Measurements from ENCODE around the gene CATSPERE.
"Not testable (repeated sequence)": the region's sequence is repeated elsewhere in the genome, so short reads cannot be mapped to it uniquely, and the experiment has no call there.

The CATSPERE gene

DNA sequence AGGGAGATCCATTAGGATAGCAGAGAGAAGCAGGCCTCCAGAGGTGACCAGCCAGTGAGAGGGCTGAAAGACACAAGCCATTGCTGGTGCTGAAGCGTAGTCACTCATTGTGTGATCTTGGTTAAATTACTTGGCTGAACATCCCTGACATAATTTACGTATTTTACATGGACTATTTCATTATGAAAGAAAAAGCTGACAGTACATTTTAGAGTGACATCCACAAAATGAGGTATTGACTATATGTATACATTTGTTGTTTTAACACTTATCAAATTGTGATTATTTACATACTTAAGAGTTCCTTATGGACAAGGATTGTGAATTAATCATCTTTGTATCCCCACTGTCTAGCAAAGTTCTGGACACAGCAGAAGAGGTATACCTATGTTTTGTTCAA is 206.7 kb downstream of the CATSPERE start:
- no peak for TF ChIP-seq ZFX (IDR thresholded peaks at IDR 0.05; ENCODE audit: borderline replicate concordance)
- TF ChIP-seq, protein P1, sequence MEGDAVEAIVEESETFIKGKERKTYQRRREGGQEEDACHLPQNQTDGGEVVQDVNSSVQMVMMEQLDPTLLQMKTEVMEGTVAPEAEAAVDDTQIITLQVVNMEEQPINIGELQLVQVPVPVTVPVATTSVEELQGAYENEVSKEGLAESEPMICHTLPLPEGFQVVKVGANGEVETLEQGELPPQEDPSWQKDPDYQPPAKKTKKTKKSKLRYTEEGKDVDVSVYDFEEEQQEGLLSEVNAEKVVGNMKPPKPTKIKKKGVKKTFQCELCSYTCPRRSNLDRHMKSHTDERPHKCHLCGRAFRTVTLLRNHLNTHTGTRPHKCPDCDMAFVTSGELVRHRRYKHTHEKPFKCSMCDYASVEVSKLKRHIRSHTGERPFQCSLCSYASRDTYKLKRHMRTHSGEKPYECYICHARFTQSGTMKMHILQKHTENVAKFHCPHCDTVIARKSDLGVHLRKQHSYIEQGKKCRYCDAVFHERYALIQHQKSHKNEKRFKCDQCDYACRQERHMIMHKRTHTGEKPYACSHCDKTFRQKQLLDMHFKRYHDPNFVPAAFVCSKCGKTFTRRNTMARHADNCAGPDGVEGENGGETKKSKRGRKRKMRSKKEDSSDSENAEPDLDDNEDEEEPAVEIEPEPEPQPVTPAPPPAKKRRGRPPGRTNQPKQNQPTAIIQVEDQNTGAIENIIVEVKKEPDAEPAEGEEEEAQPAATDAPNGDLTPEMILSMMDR (IDR thresholded peaks at IDR 0.05), result no peak
- H3K27ac ChIP-seq, result no peak overlapping the region

DNA sequence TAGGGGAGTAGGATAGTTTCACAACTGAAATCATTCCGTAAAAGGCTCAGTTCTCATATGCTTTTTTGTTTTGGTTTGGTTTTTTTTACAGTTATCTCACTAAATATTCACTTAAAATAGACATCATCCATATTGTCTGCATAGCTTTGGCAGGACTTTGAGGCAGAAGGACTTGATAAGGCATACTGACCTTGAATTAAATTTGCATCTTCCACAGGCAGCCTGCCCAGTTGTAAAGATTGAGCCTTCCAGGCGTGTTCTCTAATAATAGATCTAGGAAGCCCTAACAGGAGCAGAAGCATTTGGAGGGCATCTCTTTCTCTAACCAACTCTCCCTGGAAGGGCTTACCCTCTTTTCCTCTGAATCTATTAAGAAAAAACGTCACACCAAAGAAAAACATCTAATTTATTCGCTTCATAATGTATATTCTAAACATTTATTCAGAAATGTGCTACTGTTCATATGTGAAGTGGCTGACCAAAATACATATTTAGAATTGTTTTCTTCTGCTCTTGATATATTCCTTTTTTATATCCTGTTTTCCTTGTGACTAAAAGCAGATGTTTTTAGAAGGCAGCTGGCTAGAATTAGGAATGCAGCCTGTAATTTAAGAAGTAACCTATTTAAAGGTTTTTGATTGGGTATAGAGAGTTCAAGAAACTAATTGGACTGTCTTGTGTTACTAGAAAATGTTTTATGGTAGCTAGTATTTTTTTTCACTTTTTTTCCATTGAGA is 212.0 kb downstream of the CATSPERE start:
- no peak overlapping the region for H3K27ac ChIP-seq
- no peak for TF ChIP-seq ZFX (IDR thresholded peaks at IDR 0.05; ENCODE audit: borderline replicate concordance)
- TF ChIP-seq, protein P1 (IDR thresholded peaks at IDR 0.05), result no peak

DNA sequence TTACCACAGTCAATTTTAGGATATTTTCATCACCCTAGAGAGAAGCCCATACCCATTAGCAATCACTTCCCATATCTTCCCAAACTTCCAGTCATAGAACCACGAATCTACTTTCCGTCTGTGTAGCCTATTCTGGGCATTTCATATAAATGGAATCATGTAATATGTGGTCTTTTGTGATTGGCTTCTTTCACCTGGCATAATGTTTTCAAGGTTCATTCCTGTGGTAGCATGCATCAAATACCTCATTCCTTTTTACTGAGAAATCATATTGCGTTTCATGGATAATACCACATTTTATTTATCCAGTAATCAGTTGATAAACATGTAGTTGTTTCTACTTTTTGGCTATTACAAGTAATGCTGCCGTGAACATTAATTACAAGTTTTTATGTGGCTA is 213.4 kb downstream of the CATSPERE start:
- no peak for TF ChIP-seq ZFX (IDR thresholded peaks at IDR 0.05; ENCODE audit: borderline replicate concordance)
- TF ChIP-seq, protein P1 (IDR thresholded peaks at IDR 0.05), result no peak
- no peak overlapping the region for H3K27ac ChIP-seq

DNA sequence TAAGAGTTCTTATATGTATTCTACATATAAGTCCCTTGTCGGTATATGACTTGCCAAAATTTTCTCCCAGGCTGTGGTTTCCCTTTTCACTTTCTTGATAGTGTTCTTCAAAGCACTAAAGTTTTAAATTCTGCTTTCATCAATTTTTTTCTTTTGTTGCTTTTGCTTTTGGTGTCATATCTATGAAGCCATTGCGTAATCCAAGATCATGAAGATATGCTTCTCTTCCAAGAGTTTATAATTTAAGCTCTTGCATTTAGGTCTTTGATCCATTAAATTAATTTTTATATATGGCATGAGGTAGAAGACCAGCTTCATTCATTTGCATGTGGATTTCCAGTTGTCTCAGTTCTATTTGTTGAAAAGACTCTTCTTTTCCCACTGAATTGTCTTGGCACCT is 214.1 kb downstream of the CATSPERE start:
- H3K27ac ChIP-seq, result no peak overlapping the region
- TF ChIP-seq, protein P1 (IDR thresholded peaks at IDR 0.05), result no peak
- TF ChIP-seq ZFX (IDR thresholded peaks at IDR 0.05; ENCODE audit: borderline replicate concordance), result no peak

DNA sequence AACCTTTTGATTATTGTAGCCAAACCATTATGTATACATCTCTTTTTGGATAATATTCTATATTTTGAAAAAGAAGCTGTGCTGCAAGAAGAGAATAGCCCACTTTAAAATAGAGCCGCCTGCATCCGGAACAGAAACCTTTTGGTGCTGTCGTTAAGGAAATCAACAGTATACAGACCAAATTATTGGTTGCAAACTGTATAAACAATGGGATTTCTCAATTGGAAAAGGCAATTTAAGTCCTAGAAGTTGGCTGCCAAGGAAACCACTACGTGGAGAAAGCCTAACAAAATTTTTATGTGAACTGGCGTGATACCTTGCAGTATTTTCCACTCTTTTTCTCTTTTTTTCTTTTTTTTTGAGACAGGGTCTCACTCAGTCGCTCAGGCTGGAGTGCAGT is 217.6 kb downstream of the CATSPERE start:
- no peak for TF ChIP-seq ZFX (IDR thresholded peaks at IDR 0.05; ENCODE audit: borderline replicate concordance)
- TF ChIP-seq, protein P1 (IDR thresholded peaks at IDR 0.05), result no peak
- H3K27ac ChIP-seq, result no peak overlapping the region

DNA sequence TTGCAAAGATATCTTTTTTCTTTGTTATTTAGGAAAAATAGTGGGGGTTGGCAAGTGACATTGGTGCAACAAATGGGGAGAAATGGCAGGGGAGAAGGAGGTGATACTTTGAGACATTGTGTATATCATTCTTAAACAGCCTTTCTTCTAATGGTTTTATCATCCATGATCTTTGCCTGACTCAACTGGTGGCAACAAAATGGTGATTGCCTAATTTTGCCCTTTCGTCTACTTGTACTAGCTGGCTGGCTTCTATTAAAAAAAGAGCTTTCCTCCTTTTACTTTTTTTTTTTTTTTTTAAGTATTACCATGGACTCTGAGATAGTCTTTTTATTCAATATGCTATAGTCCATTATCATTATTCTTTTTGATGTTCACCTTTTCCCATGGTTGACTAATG is 219.6 kb downstream of the CATSPERE start:
- no peak for TF ChIP-seq ZFX (IDR thresholded peaks at IDR 0.05; ENCODE audit: borderline replicate concordance)
- no peak overlapping the region for H3K27ac ChIP-seq

DNA sequence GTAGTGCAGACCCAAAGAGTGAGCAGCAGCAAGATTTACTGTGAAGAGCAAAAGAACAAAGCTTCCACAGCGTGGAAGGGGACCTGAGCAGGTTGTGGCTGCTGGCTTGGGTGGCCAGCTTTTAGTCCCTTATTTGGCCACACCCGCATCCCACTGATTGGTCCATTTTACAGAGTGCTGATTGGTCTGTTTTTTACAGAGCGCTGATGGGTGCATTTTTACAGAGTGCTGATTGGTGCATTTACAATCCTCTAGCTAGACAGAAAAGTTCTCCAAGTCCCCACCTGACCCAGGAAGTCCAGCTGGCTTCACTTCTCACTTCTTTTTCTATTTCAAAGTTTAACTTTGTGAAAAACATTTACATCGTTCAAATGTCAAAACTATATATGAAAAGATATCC is 221.0 kb downstream of the CATSPERE start:
- H3K27ac ChIP-seq, result not testable (repeated sequence)

Measured in 22Rv1 (cell line).